ENCODE measurements around the gene TSPAN3. TPM values are rescaled to one million over a fixed set of nuclear protein-coding genes. Genes with fewer than 3 reads are reported as not detected.

The TSPAN3 gene
- total RNA-seq, 2 experiments from 2014 or later, result 35.2 to 47.2 TPM

DNA sequence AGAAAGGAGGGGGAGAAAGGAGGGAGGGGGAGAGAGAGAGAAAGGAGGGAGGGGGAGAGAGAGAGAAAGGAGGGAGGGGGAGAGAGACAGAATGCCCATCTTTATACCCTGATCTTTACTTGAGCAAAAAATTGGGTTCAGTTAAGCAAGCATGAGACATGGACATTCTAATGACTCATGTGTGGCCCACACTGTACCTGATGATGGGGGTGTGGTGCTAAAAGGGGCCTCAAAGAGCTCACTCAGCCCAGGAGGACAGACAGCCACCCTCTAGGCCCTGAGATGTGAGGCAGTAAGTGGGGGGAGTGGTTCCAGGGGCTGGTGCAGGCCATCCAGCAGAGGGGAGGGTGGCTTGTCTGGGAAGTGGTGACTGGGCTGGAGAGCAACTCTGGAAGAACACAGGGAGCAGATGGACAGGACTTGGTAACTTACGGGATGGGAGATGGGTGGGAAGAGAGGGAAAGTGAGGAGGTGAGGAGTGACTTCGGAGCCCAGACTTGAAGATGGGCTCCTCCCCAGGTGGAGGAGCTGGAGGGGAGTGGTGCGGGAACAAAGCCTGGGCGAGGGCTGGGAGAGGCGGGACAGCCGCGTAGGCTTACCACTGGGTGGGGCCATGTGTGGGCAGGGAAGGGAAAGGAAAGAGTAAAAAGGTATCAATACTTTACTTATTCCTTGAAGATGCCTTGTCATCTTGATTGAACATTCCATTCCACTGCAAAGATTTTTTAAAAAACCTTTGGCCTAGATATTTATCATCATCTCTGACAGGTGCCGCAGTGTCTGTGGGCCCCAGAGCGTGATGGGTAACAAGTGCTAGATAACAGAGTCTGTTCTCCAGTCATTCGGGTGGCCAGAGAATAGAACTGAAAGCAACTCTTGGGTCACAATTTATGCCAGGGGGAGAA, 32.3 kb downstream of the TSPAN3 start:
- H3K9me3 ChIP-seq (ENCODE audit: low read length), result peaks cover 10% of the 10 kb centered on the region; the same call in 1 of the 2 replicates
- no peaks in the 10 kb centered on the region for H4K20me1 ChIP-seq (ENCODE audit: insufficient read depth, low read length)
- H3K4me2 ChIP-seq (ENCODE audit: low read length), result no peak overlapping the region
- H3K79me2 ChIP-seq (ENCODE audit: insufficient read depth, low read depth, low read length), result no peaks in the 10 kb centered on the region
- intact Hi-C loops (cut with micrococcal nuclease; ENCODE audit: unreplicated experiment), result no loop called here
- no peak overlapping the region for H3K4me3 ChIP-seq (ENCODE audit: low read depth, low read length, poor library complexity, severe bottlenecking)
- no peak for TF ChIP-seq EZH2phosphoT487 (IDR thresholded peaks at IDR 0.05; ENCODE audit: borderline replicate concordance, low read depth, low read length)
- TF ChIP-seq, protein P1, sequence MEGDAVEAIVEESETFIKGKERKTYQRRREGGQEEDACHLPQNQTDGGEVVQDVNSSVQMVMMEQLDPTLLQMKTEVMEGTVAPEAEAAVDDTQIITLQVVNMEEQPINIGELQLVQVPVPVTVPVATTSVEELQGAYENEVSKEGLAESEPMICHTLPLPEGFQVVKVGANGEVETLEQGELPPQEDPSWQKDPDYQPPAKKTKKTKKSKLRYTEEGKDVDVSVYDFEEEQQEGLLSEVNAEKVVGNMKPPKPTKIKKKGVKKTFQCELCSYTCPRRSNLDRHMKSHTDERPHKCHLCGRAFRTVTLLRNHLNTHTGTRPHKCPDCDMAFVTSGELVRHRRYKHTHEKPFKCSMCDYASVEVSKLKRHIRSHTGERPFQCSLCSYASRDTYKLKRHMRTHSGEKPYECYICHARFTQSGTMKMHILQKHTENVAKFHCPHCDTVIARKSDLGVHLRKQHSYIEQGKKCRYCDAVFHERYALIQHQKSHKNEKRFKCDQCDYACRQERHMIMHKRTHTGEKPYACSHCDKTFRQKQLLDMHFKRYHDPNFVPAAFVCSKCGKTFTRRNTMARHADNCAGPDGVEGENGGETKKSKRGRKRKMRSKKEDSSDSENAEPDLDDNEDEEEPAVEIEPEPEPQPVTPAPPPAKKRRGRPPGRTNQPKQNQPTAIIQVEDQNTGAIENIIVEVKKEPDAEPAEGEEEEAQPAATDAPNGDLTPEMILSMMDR (conservative IDR thresholded peaks at IDR 0.05; ENCODE audit: low read length), result no peak
- H3K9me2 ChIP-seq (ENCODE audit: insufficient read depth, low read length), result no peaks in the 10 kb centered on the region
- no peaks in the 10 kb centered on the region for H3K4me1 ChIP-seq (ENCODE audit: insufficient read depth, low read length, poor library complexity, severe bottlenecking)
- ChIA-PET POLR2A (no interaction called here), CTCF (ENCODE audit: unreplicated experiment) (no interaction called here)
- H2AFZ ChIP-seq (ENCODE audit: low read length), result no peak overlapping the region
- no peak overlapping the region for H3K27ac ChIP-seq (ENCODE audit: low read depth, low read length, poor library complexity, severe bottlenecking)
- H3K36me3 ChIP-seq (ENCODE audit: insufficient read depth, low read length), result no peaks in the 10 kb centered on the region
- DNase-seq (ENCODE audit: low spot score), result no peak
- no TSS peak for BruUV-seq (replicated peaks)

DNA sequence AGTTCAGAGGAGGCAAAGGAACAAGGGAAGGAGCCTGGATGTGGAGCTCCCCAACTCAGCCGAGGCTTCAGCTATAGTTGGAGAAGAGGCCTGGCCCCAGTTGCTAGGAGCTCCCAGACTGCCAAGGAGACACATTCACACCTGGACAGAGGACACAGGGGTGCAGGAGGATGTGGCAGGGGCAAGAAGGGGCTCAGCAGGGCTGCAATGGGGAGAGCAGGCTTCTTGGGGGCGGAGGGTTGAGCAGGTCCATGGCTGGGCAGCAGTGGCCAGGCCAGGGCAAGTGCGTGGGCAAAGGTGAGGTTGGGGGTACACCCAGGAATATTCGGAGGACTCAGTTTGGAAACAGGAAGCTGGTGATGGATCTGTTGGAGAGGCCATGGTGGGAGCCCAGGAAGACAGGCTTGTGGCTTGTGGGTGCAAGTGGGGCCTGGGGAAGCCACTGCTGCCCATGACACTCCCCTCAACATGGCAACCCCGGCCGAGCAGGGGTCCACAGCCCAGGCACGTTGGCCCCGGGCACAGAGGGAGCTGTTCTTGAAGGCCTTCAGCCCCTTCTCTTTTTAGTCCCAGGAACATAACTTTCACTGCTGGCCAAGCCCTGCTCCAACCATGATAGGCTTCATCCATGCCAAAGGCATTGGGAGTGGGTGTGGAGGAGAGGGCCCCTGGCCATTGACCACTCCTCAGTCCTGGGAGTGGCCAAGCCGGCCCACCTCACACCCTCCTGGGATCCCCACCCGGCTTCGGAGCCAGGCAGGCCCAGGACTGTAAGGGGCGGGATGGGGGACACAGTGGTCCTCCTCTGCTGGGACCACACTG, 33.3 kb downstream of the TSPAN3 start:
- H2AFZ ChIP-seq (ENCODE audit: low read length), result no peak overlapping the region
- H3K4me1 ChIP-seq (ENCODE audit: insufficient read depth, low read length, poor library complexity, severe bottlenecking), result no peaks in the 10 kb centered on the region
- peaks cover 10% of the 10 kb centered on the region; the same call in 1 of the 2 replicates for H3K9me3 ChIP-seq (ENCODE audit: low read length)
- no peak overlapping the region for H3K4me3 ChIP-seq (ENCODE audit: low read depth, low read length, poor library complexity, severe bottlenecking)
- ChIA-PET POLR2A (interaction anchor here (0.5 kb wide), 1 partner anchor 16 kb away, joined by 3 read pairs; no protein-coding TSS in a partner anchor), CTCF (ENCODE audit: unreplicated experiment) (no interaction called here)
- no peak for DNase-seq (ENCODE audit: low spot score)
- no peaks in the 10 kb centered on the region for H3K9me2 ChIP-seq (ENCODE audit: insufficient read depth, low read length)
- no peaks in the 10 kb centered on the region for H4K20me1 ChIP-seq (ENCODE audit: insufficient read depth, low read length)
- no peak for TF ChIP-seq EZH2phosphoT487 (IDR thresholded peaks at IDR 0.05; ENCODE audit: borderline replicate concordance, low read depth, low read length)
- TF ChIP-seq, protein P1 (conservative IDR thresholded peaks at IDR 0.05; ENCODE audit: low read length), result no peak
- no peaks in the 10 kb centered on the region for H3K36me3 ChIP-seq (ENCODE audit: insufficient read depth, low read length)
- BruUV-seq (replicated peaks), result no TSS peak
- H3K79me2 ChIP-seq (ENCODE audit: insufficient read depth, low read depth, low read length), result no peaks in the 10 kb centered on the region
- H3K27ac ChIP-seq (ENCODE audit: low read depth, low read length, poor library complexity, severe bottlenecking), result no peak overlapping the region
- intact Hi-C loops (cut with micrococcal nuclease; ENCODE audit: unreplicated experiment), result no loop called here
- no peak overlapping the region for H3K4me2 ChIP-seq (ENCODE audit: low read length)

Measured in OCI-LY7 (cell line).